ENCODE results near the gene SLC11A1.

The SLC11A1 gene

DNA sequence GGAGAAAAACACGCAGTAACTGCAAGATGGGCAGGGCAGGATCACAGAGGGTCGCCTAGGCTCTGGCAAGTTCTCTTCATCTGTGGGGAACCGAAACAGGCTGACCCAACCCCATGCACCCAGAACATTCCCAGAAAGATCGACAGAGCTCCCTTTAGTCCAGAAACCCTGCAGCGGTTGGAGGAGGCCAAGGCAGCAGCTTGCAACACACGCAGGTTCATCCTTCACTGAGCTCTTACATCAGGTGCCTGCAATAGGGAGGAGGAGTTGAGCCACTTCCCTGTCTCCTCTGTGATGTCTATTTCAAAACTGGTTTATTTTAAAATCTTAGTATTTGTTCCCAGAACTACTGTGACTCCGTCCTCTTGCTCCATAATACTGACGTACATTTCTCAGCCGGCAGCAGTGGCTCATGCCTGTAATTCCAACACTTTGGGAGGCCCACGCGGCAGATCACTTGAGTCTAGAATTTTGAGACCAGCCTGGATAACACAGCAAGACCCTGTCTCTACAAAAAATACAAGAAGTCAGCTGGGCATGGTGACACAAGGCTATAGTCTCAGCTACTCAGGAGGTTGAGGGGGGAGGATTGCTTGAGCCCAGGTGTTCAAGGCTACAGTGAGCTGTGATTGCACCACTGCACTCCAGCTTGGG is 11.5 kb upstream of the SLC11A1 start:
- DNase-seq (ENCODE audit: low spot score) = no peak
- TF ChIP-seq, protein P1, sequence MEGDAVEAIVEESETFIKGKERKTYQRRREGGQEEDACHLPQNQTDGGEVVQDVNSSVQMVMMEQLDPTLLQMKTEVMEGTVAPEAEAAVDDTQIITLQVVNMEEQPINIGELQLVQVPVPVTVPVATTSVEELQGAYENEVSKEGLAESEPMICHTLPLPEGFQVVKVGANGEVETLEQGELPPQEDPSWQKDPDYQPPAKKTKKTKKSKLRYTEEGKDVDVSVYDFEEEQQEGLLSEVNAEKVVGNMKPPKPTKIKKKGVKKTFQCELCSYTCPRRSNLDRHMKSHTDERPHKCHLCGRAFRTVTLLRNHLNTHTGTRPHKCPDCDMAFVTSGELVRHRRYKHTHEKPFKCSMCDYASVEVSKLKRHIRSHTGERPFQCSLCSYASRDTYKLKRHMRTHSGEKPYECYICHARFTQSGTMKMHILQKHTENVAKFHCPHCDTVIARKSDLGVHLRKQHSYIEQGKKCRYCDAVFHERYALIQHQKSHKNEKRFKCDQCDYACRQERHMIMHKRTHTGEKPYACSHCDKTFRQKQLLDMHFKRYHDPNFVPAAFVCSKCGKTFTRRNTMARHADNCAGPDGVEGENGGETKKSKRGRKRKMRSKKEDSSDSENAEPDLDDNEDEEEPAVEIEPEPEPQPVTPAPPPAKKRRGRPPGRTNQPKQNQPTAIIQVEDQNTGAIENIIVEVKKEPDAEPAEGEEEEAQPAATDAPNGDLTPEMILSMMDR (conservative IDR thresholded peaks at IDR 0.05; ENCODE audit: low read depth) = no peak
- ChIA-PET CTCF (no interaction called here), POLR2A (ENCODE audit: low non-redundant PET) (no interaction called here)
- peak overlapping the region; percentile 31 for H3K27ac ChIP-seq

DNA sequence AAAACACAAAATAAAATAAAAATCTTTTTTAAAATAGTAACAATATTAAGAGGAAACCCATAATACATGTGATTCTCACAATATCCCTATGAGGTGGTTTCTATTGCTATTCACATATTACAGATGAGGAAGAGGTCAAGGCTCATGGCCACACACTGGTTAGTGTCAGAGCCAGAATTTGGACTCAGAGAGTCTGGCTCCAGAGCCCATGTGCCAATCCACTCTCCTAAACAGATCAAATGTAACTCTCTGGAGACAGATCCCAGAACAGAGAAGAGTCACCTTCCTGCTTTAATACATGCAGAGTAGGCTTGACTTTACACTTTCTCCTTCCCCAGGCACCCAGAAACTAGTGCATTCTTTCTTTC is 10.1 kb upstream of the SLC11A1 start:
- no peak overlapping the region for H3K27ac ChIP-seq
- DNase-seq (ENCODE audit: low spot score) = no peak
- TF ChIP-seq, protein P1 (conservative IDR thresholded peaks at IDR 0.05; ENCODE audit: low read depth) = no peak
- POLR2A ChIA-PET (ENCODE audit: low non-redundant PET) = no interaction called here
- CTCF ChIA-PET = no interaction called here

DNA sequence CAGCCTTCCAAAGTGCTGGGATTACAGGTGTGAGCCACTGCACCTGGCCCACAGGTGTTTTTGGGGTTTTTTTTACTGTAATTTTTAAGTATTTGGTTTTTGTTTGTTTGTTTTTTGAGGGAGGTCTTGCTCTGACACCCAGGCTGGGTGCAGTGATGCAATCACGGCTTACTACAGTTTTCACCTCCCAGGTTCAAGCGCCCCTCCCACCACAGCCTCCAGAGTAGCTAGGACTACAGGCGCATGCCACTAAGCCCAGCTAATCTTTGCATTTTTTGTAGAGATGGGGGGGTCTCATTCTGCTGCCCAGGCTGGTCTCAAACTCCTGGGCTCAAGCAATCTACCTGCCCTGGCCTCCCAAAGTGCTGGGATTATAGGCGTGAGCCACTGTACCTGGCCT is 7.3 kb upstream of the SLC11A1 start:
- ChIA-PET POLR2A (ENCODE audit: low non-redundant PET) (no interaction called here), CTCF (interaction anchor here (0.6 kb wide), 1 partner anchor 21 kb away, joined by 3 read pairs; no protein-coding TSS in a partner anchor)
- TF ChIP-seq, protein P1 (conservative IDR thresholded peaks at IDR 0.05; ENCODE audit: low read depth) = no peak
- no peak for DNase-seq (ENCODE audit: low spot score)
- H3K27ac ChIP-seq = peak overlapping the region; percentile 93

DNA sequence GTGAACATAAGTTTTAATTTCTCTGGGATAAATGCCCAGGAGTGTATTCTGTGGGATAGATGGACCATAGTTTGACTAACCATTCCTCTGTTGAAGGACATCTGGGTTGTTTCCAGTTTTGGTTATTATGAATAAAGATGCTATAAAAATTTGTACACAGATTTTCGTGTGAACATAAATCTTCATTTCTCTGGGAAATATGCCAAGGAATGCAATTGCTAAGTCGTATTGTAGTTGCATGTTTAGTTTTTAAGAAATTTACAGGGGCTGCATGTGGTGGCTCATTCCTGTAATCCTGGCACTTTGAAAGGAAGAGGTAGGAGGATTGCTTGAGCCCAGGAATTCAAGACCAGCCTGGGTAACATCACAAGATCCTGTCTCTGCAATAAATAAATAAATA is 6.9 kb upstream of the SLC11A1 start:
- H3K27ac ChIP-seq = peak overlapping the region; percentile 93
- TF ChIP-seq, protein P1 (conservative IDR thresholded peaks at IDR 0.05; ENCODE audit: low read depth) = no peak
- no peak for DNase-seq (ENCODE audit: low spot score)
- ChIA-PET POLR2A (ENCODE audit: low non-redundant PET) (no interaction called here), CTCF (interaction anchor here (0.6 kb wide), 1 partner anchor 21 kb away, joined by 3 read pairs; no protein-coding TSS in a partner anchor)

DNA sequence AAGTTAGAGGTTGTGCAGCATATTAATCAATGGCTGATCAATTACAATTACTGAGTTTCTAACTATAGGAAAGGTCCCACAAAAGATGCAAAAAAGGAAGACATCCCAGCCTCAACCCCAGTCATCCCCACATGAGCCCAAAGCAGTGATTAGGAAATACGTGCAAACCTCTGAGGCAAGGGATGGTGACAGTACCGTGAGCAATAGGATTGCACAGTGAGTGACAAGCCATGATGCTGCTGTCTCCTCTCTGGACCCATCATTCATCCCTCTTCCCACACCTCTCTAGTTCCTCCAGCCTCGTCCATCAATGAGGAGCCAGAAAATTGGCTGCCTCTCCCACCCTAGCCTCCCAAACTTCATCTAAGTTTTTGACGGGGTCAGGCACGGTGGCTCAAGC is 4.0 kb upstream of the SLC11A1 start:
- TF ChIP-seq, protein P1 (conservative IDR thresholded peaks at IDR 0.05; ENCODE audit: low read depth) = no peak

DNA sequence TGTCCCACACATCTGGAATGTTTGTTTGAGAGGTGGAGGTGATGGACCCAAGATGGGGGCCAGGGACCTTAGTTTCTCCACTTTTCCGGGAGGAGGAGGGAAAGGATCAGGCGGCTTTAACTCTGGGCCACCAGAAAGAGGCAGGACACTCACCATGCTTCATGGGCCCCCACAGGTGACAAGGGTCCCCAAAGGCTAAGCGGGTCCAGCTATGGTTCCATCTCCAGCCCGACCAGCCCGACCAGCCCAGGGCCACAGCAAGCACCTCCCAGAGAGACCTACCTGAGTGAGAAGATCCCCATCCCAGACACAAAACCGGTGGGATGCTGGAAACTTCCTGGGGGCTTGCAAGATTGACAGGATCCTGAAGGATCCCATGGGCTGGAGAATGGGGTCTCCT is 712 bp downstream of the SLC11A1 start:
- TF ChIP-seq, protein P1 (conservative IDR thresholded peaks at IDR 0.05; ENCODE audit: low read depth) = no peak
- ChIA-PET CTCF (no interaction called here), POLR2A (ENCODE audit: low non-redundant PET) (no interaction called here)
- peak overlapping the region; percentile 89 for H3K27ac ChIP-seq
- no peak for DNase-seq (ENCODE audit: low spot score)

More for the DNA sequence above, 4.0 kb upstream of the SLC11A1 start:
- ChIA-PET POLR2A (ENCODE audit: low non-redundant PET) (no interaction called here), CTCF (interaction anchor here (0.6 to 0.7 kb wide), 2 partner anchors 21 to 61 kb away, joined by 3 to 5 read pairs; partner anchors contain the start of gene CATIP)
- H3K27ac ChIP-seq = peak overlapping the region; percentile 8; the same call in 1 of the 2 replicates
- DNase-seq (ENCODE audit: low spot score) = no peak
